SK-N-SH treated with all-trans-retinoic acid at 6 μM for 48 hours (cell line): ENCODE data around the gene TRABD2B.

Experiments used
- PATZ1 ChIP-seq: fragments of 250-450 bp; sonication (Bioruptor Pico); IDR thresholded peaks from 2 replicates; pipeline ENCODE4 v1.8.0; 2020; ENCODE audit warnings: mild to moderate bottlenecking, moderate library complexity, borderline replicate concordance
- RARB ChIP-seq: fragments of 250-450 bp; sonication (Bioruptor Pico); IDR thresholded peaks from 2 replicates; pipeline ENCODE4 v1.8.0; 2021; ENCODE audit warnings: mild to moderate bottlenecking, moderate library complexity

GRCh38 chr1:47924270-47925048, 72.7 kb downstream of the TRABD2B start:
- no peak for TF ChIP-seq PATZ1 (CRISPR knock-in tag)
- no peak for TF ChIP-seq RARB
